Stimulated activated naive CD8-positive, alpha-beta T cell treated with anti-CD3 and anti-CD28 coated beads, Interleukin-15, amount 100 ng/mL, for 72 hours (primary cell): ENCODE data around the gene CBY3.
"Not testable (repeated sequence)": the region's sequence is repeated elsewhere in the genome, so short reads cannot be mapped to it uniquely, and the experiment has no call there.

Source experiments
- ATAC-seq: fragments of 150-1000 bp; cut with Tn5 transposase; 2 replicates; pipeline ENCODE4 v1.10.0; 2021; ENCODE audit warnings: mild to moderate bottlenecking, moderate library complexity
- DNase-seq, 2 donors: peaks; one replicate each; pipeline ENCODE4 v3.0.0; 2021 to 2022
- H3K27ac Mint-ChIP-seq, 2 donors: one replicate each; pipeline ENCODE4 v1.8.0; 2022; ENCODE audit warnings: mild to moderate bottlenecking in 2 of 2, mixed read lengths in 2 of 2, moderate library complexity in 2 of 2
- H3K27me3 Mint-ChIP-seq: one replicate; pipeline ENCODE4 v1.8.0; 2022; ENCODE audit warnings: mixed read lengths
- H3K4me1 Mint-ChIP-seq: one replicate; pipeline ENCODE4 v1.8.0; 2022; ENCODE audit warnings: mild to moderate bottlenecking, mixed read lengths
- H3K4me3 Mint-ChIP-seq, 2 donors: one replicate each; pipeline ENCODE4 v1.8.0; 2022; ENCODE audit warnings: mild to moderate bottlenecking in 2 of 2, mixed read lengths in 2 of 2, moderate library complexity in 1 of 2
- H3K9me3 Mint-ChIP-seq, 2 donors: one replicate each; pipeline ENCODE4 v1.8.0; 2022; ENCODE audit warnings: mixed read lengths in 2 of 2

The CBY3 gene

DNA sequence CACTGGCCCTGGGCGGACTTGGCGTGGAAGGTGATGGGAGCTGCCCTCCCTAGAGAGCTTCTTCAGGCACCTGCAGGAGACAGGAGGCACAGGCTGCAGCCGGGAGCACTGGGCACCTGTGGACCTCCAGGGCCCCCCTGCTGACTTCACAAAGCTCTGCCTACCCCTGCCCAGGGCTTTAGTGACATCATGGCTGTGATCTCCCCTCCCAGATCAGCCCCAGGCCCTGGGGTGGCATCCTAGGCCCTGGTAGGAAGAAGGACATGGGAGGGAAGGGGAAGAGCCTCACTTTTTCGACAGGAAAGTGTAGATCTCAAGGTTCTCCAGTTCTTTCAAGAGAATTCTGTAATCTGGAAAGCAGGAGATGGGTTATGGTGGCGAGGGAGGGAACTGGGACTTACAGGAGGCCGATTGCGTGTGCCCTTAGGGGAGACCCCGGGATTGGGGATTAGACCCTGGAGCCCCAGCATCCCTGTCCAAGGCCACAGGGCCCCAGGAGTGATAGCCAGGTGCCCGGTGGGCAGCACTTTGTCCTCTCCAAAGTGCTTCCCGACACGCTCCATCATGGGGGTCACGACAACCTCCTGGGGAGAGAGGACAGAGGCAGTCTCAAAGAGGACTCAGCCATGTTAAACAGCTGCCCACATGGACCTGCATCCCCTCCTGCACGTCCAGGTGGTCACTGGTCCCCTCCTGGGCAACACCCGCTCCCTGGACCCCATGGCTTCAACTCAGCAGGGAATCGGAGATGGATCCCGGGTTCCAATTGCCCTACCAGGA, 37.5 kb downstream of the CBY3 start:
- not testable (repeated sequence) for H3K27ac Mint-ChIP-seq, H3K4me1 Mint-ChIP-seq, H3K9me3 Mint-ChIP-seq, H3K4me3 Mint-ChIP-seq, ATAC-seq, DNase-seq, H3K27me3 Mint-ChIP-seq

DNA sequence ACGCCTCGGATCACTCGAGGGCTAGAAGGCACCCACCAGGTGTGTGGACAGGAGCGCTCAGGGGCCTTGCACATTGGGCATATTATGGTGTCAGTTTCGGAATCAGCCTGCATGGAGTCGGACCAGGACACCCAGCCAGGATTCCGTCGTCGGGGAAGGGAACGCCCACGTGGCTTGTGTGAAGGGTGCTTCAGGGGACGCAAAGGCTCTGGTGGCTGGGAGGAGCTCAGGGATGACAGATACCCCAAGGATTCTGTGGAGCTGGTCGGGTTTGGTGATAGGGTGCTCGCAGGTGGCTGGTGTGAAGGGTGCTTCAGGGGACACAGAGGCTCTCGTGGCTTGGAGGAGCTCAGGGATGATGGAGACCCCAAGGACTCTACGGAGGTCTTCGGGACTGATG, 38.2 kb downstream of the CBY3 start:
- not testable (repeated sequence) for H3K27me3 Mint-ChIP-seq, ATAC-seq, H3K4me3 Mint-ChIP-seq, H3K9me3 Mint-ChIP-seq, DNase-seq, H3K4me1 Mint-ChIP-seq
- peak overlapping the region in 1 of 2 donors; percentile 48 for H3K27ac Mint-ChIP-seq

DNA sequence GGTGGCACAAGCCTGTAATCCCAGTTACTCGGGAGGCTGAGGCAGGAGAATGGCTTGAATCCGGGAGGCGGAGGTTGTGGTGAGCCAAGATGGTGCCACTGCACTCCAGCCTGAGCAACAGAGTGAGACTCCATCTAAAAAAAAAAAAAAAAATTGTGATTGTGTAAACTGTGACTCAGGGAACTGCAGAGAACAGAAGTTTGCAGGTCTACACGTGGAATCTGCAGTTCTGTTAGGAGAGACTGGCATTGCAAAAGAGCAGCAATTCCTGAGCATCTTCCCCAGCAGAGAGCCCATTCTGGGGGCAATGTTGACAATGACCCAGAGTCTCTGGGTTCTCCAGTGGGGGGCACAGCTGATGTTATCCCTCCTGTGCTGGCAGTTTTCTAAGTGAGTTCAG, 39.1 kb downstream of the CBY3 start:
- not testable (repeated sequence) for H3K4me1 Mint-ChIP-seq, H3K4me3 Mint-ChIP-seq, H3K27ac Mint-ChIP-seq, H3K9me3 Mint-ChIP-seq, ATAC-seq, DNase-seq, H3K27me3 Mint-ChIP-seq

DNA sequence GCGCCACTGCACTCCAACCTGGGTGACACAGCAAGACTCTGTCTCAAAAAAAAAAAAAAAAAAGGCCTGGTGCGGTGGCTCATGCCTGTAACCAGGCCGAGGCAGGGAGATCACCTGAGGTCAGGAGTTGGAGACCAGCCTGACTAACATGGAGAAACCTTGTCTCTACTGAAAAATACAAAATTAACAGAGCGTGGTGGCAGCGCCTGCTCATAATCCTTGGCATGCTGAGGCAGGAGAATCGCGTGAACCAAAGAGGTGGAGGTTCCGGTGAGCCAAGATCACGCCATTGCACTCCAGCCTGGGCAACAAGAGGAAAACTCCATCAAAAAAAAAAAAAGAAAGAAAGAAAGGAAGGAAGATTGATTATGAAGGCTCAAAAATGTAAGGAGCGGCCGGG, 41.5 kb downstream of the CBY3 start:
- not testable (repeated sequence) for H3K4me1 Mint-ChIP-seq, DNase-seq, H3K4me3 Mint-ChIP-seq, H3K9me3 Mint-ChIP-seq, H3K27ac Mint-ChIP-seq, ATAC-seq, H3K27me3 Mint-ChIP-seq

DNA sequence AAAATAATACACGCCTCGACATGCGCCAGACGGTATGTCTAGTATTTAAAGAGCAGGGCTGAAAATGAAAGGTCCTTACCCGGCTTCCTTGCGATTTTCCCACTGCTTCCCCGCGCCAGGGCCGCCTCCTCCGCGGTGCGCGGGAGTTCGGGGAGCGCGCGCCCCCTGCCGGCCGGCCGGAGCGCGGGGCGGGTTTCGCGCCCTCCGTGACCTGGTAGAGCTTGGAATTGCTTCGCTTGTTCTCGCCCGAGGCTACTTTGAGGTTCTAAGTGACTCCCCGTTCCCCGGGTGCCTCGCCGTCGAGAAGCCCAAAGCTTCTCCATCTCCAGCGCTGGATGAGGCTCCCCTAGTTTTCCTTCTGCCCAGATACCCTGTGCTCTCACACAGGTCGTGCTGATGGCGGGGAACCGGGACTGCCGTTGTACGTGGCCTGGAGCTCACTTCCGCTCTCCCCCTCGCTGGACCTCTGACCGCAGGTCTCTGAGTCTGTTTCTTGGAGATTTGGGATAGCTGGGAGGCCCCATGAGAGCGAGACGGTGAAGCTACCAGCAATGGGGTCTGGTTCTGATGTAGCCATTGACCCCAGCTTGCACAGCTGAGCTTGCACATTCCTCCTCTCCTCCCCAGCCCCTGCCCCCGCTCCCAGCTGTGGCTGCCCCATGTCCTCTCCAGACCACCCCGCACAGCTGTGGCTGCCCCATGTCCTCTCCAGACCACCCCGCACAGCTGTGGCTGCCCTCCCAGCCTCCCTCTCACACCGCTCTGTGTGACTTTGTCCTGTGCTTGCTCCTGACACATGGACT, 46.3 kb downstream of the CBY3 start:
- H3K9me3 Mint-ChIP-seq, H3K4me1 Mint-ChIP-seq, H3K4me3 Mint-ChIP-seq, H3K27me3 Mint-ChIP-seq, H3K27ac Mint-ChIP-seq: not testable (repeated sequence)
- DNase-seq, result peak in 1 of 2 donors; percentile 26
- peak; percentile 96 for ATAC-seq

DNA sequence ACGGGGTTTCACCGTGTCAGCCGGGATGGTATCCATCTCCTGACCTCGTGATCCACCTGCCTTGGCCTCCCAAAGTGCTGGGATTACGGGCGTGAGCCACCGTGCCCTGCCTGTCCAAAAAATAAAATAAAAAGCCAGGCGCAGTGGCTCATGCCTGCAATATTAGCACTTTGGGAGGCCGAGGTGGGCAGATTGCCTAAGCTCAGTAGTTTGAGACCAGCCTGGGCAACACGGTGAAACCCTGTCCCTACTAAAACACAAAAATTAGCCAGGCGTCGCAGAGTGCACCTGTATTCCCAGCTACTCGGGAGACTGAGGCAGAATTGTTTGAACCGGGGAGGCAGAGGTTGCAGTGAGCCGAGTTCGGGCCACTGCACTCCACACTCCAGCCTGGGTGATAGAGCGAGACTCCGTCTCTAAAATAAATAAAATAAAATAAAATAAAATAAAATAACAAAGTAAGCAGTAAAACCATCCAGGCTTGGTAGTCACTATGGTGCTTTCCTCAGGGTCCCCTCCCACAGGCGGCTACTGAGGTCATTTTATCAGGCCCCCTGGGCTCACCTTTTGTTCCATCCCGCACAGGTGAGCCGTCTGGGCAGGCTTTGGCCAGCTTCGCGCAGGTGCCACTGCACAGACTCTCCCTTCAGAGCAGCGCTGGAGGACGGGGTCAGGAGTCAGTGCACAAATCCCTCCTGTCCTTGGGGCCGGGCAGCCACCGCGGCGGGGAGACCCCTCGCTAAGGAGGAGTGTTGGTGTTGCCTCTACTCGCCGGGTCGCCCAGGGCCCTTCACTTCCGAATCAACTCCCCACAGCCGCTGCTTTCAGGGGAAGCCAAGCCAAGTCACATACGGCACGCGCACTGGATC, 47.1 kb downstream of the CBY3 start:
- peak; percentile 86 for ATAC-seq
- DNase-seq, H3K27me3 Mint-ChIP-seq, H3K9me3 Mint-ChIP-seq, H3K27ac Mint-ChIP-seq, H3K4me1 Mint-ChIP-seq: not testable (repeated sequence)
- H3K4me3 Mint-ChIP-seq, result peak overlapping the region; percentile 44 to 54
